Measurements from ENCODE around the gene PATZ1. TPM values are rescaled to one million over a fixed set of nuclear protein-coding genes. Genes with fewer than 3 reads are reported as not detected.

PATZ1 gene
- total and polyA plus RNA-seq, 2 of the 4 experiments (the other 2 are of a cell fraction) = 6.5 to 10.5 TPM

GRCh38 chr22:31308181-31308580, 38.0 kb downstream of the PATZ1 start:
- Histone ChIP-seq H3K36me3 (ENCODE audit: control insufficient read depth, insufficient read depth, low read length) (no peaks in the 10 kb centered on the region), H3K23ac (ENCODE audit: low read depth, low read length) (no peak overlapping the region), H2AFZ (replicated peaks; ENCODE audit: low read length, poor library complexity) (no peak overlapping the region), H3K9ac (ENCODE audit: low read depth, low read length) (no peak overlapping the region), H3K18ac (ENCODE audit: low read depth, low read length) (no peak overlapping the region), H4K8ac (ENCODE audit: low read depth in 2 of 2, low read length in 2 of 2) (no peak overlapping the region), H2BK20ac (ENCODE audit: low read depth, low read length) (no peak overlapping the region), H2BK5ac (ENCODE audit: low read depth, low read length, poor library complexity, severe bottlenecking) (no peak overlapping the region), H3K4me2 (ENCODE audit: low read depth, low read length) (no peak overlapping the region), H3K9me3 (ENCODE audit: control insufficient read depth, insufficient read depth, low read length) (no peaks in the 10 kb centered on the region), H3K27me3 (ENCODE audit: control insufficient read depth, insufficient read depth, low read length) (no peaks in the 10 kb centered on the region), H2AK5ac (ENCODE audit: low read depth, low read length) (no peak overlapping the region), H3K4me1 (ENCODE audit: control insufficient read depth, insufficient read depth, low read length) (no peaks in the 10 kb centered on the region), H3K14ac (replicated peaks; ENCODE audit: low read depth, low read length) (no peak overlapping the region), H3K79me1 (ENCODE audit: low read depth in 1 of 2, low read length in 2 of 2) (no peaks in the 10 kb centered on the region; a peak in 1 of 4 replicates), H3K56ac (ENCODE audit: extremely low read depth, insufficient read depth, low read length) (no peak overlapping the region), H3K4me3 (ENCODE audit: insufficient read depth, low read depth, low read length) (no peak overlapping the region), H2BK120ac (ENCODE audit: low read depth, low read length) (no peak overlapping the region), H3K4ac (ENCODE audit: low read depth, low read length) (no peak overlapping the region), H3K9me1 (ENCODE audit: insufficient read depth, low read length) (peaks cover 2% of the 10 kb centered on the region; the same call in 1 of the 2 replicates), H4K5ac (ENCODE audit: low read depth, low read length) (no peak overlapping the region), H4K91ac (ENCODE audit: insufficient read depth, low read depth, low read length) (no peak overlapping the region), H2BK15ac (ENCODE audit: low read depth, low read length) (no peak overlapping the region), H2AK9ac (replicated peaks; ENCODE audit: low read depth, low read length, poor library complexity) (no peak overlapping the region), H3K27ac (ENCODE audit: insufficient read depth, low read length) (no peak overlapping the region), H4K20me1 (ENCODE audit: insufficient read depth, low read length) (no peaks in the 10 kb centered on the region)
- no peak for TF ChIP-seq MAFK (IDR thresholded peaks at IDR 0.05; ENCODE audit: low read depth, low read length)
- TF ChIP-seq CTCF (conservative IDR thresholded peaks at IDR 0.05; ENCODE audit: low read depth, low read length) = no peak
- no peak for TF ChIP-seq CEBPB (IDR thresholded peaks at IDR 0.05; ENCODE audit: low read depth, low read length)
- TF ChIP-seq ELK1 (IDR thresholded peaks at IDR 0.05; ENCODE audit: borderline replicate concordance, low read depth, low read length) = no peak
- TF ChIP-seq RCOR1 (IDR thresholded peaks at IDR 0.05; ENCODE audit: insufficient replicate concordance, low read length) = no peak
- TF ChIP-seq MXI1 (IDR thresholded peaks at IDR 0.05; ENCODE audit: borderline replicate concordance, low read depth, low read length) = no peak
- TF ChIP-seq MAZ (IDR thresholded peaks at IDR 0.05; ENCODE audit: borderline replicate concordance, low read depth, low read length) = no peak
- TF ChIP-seq POLR2A (IDR thresholded peaks at IDR 0.05; ENCODE audit: low read depth, low read length) = no peak
- TF ChIP-seq CHD1 (IDR thresholded peaks at IDR 0.05; ENCODE audit: low read depth, low read length) = no peak
- no peak for TF ChIP-seq USF2 (IDR thresholded peaks at IDR 0.05; ENCODE audit: low read depth, low read length)
- TF ChIP-seq FOS (IDR thresholded peaks at IDR 0.05; ENCODE audit: low read depth, low read length) = no peak
- TF ChIP-seq SMC3 (IDR thresholded peaks at IDR 0.05; ENCODE audit: low read depth, low read length) = no peak
- TF ChIP-seq RFX5 (IDR thresholded peaks at IDR 0.05; ENCODE audit: low read depth, low read length) = no peak
- no peak for TF ChIP-seq RAD21 (IDR thresholded peaks at IDR 0.05; ENCODE audit: low read length)
- TF ChIP-seq BHLHE40 (IDR thresholded peaks at IDR 0.05; ENCODE audit: low read depth, low read length) = no peak
- no peak for TF ChIP-seq NFE2L2 (IDR thresholded peaks at IDR 0.05; ENCODE audit: low read depth, low read length)
- no TSS peak for BruUV-seq (replicated peaks)
- ATAC-seq (ENCODE audit: low read depth) (no peak), DNase-seq (no peak)
- in situ Hi-C loops (cut with MboI; ENCODE audit: low sequenced_read_pairs) (no loop called here), intact Hi-C loops (cut with micrococcal nuclease) (no loop called here), dilution Hi-C loops (cut with HindIII; ENCODE audit: low sequenced_read_pairs, unreplicated experiment) (no loop called here)
- ChIA-PET CTCF (interaction anchor here (0.6 kb wide), 1 partner anchor 123 kb away, joined by 4 read pairs; no protein-coding TSS in a partner anchor), POLR2A (ENCODE audit: unreplicated experiment) (no interaction called here)

Measured in IMR-90 (cell line).